Stimulated activated CD4-positive, alpha-beta T cell treated with anti-CD3 and anti-CD28 coated beads, Interleukin-1b, Interleukin-23, amount 100 ng/mL, for 4 hours (primary cell): ENCODE measurements around the gene LEF1.

Experiments used
- DNase-seq, 2 donors: peaks; one replicate each; pipeline ENCODE4 v3.0.0-alpha.2; 2020; ENCODE audit warnings: low read depth in 2 of 2

The LEF1 gene

DNA sequence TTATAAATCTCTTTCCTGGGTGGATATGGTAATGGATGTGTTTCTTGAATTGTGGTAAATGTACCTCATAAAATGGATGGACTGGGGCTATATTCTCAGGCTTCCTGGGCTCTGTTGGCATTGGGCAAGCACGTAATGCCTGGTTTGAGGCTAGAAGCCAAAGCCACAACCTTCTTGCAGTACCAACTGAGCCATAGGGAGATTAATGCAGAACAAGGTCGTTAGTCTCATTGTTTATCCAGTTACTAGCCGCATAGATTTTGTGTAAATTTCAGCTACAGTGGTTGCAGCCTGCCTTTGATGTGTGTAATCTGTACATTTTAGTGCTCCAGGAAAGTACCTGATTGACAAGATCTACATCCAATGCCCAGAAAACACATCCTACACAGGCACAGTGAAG, 7.2 kb upstream of the LEF1 start:
- no peak for DNase-seq

DNA sequence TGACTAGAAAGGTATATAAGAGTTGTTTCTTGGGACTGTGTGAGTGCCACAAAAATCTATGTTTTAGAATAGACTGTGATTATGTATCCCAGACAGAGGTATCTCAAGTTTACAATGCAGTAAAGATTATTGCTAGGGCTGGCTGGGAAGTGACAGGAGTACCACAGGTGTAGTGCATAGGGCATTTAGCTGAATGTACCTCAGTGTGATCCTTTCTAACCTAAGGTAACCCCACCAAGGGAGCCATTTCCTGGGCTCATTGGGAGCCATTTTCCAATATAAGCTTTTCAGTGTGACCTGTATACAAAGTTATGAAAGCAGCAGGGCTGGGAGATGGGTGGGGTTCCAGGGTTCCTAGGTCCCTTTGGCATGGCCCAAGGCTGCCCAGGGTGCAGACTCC, 6.1 kb upstream of the LEF1 start:
- DNase-seq: no peak

DNA sequence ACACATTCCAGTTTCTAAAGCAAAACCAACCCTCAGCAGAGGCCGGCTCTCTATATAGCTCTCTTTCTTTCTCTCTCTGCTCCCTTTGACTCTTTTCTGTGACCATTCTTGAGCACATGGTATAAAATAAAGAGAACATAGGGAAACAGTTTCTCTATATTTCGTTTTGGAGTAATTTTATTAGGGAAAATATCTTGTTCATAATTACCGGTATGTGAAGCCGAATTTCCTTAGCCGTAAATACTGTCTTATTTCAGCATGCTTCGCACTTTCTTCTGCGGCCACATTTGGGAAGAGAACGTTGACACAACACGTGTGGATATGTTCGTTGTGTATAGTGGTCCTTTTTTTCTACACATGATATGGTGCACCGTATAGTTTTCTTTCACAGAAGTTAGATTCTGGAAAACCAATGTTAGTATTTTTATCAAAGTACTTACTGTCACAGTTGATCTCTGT, 4.9 kb upstream of the LEF1 start:
- DNase-seq: no peak

DNA sequence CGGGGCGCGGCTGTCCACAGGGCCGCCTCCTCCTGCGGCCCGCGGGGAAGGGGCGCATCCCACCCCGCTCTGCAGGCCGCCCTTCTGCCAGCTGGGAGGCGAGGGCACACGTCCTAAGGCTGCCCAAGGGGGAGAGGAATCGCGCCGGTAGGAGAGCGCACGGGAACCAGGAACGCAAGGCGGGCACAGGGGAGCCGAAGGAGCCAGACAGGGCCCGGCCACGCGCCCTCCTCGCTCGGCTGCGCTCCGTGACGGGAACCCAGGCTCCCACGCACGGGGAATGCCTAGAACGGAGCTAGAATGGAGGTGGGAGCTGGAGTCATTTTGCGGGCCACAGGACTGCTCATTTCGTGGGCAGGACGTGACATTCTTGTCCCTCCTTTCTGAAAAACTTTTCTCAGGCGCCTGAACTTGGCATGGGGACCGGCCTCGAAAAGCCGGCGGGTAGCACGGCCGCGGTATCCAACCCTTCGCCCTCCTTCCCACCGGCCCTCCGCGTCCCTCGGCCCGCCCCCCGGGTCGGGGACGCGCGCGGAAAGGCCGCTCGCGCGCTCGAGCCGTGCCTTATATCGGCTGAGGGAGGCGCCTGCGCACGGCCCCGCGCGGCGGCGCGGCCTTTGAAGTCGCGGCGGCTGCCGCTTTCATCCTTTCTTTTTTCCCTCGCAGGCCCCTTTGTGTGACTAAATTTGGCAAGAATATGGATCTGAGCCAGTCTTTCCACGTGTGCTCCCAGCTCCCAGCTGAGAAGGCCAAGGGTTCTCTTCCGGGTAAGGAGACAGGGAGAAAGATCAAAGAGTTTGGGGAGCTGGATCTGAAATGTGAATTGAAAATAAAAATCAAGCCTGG, 4.2 kb upstream of the LEF1 start:
- DNase-seq: peak; percentile 65 to 73

DNA sequence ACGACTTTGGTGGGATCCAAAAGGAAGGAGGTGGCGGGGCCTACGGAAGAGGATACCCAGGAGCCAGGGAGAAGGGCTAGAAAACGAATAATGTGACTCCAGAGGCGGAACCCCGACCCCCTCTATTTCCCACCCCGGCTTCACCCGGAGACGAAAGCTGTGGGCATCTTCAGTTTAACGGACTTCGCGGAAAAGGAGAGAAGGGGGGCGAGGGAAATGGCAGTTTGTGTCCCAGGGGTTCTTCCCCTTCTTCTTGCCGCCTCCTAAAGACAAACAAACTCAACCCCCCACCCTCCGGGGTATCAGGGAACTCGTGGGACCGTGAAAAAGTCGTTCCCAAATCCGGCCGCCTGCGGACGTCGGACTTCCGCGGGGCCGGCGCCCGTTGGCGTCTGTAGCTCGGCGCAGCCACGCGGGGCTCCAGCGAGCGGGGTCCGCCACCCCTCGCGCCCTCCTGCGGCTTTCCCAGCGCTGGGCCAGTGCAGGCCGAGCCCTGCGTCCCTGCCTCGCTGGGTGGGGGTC, 3.6 kb upstream of the LEF1 start:
- peak in 1 of 2 donors; percentile 42 for DNase-seq

DNA sequence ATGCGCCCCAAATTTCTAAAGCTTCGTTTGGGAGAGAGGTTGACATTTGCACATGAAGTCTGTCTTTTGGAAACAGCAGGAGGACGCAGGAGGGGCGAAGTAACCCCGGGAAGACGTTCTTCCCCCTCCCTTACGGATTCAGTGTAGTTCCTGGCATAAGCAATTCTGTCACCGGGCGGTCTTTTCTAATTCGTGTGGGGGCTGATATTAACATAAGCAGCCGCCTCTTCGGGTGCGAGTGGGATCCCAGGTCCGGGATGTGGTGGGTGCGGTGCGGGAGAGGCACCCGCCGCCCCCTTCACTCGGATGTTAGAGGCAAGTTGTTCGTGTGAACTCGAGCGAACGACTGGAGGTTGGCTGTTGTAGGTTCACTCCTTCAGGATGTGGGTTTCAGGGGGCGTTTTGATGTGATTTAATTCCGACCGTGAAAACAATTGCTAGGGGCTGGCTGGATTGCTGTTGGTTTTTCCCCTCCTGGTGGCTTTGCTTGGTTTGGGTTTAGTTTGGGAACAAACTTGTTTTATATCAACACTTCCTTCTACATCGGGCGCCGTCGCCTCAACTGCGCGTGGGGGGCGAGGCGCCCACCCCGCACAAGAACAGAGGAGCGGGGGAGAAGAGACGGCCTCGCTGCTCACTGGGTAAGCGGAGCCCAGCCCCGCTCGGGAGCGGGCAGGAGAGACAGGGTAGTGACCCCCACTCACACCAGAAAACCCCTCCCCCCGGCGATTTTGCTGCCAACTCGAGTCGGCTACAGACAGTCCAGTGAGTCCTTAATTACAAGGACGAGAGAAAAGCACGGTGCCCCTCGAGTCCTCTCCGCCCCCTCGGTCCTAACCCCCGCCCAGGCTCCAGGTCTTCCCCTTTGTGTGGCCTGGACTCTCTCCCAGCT, 2.9 kb upstream of the LEF1 start:
- peak; percentile 33 to 45 for DNase-seq

DNA sequence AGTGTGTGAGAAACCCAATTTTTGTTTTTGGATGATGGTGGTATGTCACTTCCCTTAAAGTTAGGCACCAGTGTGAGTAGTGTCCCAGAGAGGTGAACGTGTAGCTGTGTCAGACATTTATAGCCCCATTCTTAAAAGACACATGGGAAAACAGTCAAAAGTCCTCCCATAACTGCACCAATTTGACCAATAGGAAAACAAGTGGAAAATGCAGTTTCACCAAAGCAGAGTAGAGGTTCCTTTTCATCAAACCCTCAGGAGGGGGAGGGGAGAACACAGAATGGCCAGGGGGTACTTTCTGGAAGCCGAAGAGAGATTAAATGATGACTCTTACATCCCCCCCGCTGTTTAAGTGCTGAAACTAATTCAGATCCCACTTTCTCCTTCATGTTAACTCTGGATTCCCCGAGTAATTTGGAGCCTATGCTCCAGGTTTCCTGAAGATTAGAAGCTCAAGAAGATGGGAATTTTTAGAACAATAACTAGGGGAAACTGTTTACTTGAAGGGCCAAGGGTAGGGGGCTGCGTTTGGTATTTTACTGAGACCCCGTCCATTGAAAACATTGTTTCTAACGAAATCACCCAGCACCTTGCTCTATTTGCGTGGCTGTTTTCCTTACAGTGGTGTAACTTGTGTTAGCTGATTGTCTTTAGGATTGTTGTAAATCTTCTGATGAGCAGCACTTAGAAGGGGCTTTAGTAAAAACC, 2.1 kb upstream of the LEF1 start:
- no peak for DNase-seq

DNA sequence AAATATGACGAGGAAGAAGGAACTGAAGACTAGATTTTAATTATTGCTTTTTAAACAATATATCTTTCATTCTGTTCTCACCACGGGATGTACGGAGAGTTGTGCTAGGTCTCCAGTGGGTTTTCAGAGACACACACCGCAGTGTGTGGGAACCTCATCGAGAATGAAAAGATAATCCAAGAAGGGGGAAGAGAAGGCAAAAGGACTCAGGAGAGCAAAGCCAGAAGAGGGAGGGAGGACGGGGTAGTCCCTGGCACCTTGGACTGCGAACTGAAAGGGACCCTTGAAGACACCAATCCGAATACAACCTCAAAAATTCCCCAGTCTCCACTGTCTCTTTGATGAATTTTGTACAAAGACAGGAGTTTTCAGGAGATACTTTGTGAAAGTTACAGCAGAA, 932 bp upstream of the LEF1 start:
- no peak for DNase-seq

DNA sequence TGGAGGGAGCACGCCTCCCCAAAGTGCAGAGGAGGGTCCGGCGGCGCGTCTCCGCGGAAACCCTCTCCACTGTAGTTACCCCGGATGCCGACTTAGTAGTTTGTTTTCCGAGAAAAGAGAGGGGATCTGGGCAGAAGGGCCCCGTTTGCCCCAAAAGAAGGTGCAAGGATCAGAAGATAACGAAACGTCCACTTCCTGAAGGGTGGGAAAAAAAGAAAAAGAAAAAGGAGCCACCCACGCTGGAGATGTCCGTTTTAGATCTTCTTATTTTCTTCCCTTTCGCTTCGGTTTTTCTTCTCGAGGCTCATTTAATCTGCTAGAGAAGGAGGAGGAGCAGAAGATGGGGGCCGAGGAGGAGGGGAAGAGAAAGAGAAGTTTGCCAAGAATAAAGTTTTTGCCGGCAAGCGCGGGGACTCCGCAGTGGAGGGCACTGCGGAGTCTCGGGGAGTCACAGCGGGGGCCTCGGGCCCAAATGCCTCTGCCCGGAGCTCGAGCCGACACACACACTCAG, 517 bp downstream of the LEF1 start:
- DNase-seq: no peak

DNA sequence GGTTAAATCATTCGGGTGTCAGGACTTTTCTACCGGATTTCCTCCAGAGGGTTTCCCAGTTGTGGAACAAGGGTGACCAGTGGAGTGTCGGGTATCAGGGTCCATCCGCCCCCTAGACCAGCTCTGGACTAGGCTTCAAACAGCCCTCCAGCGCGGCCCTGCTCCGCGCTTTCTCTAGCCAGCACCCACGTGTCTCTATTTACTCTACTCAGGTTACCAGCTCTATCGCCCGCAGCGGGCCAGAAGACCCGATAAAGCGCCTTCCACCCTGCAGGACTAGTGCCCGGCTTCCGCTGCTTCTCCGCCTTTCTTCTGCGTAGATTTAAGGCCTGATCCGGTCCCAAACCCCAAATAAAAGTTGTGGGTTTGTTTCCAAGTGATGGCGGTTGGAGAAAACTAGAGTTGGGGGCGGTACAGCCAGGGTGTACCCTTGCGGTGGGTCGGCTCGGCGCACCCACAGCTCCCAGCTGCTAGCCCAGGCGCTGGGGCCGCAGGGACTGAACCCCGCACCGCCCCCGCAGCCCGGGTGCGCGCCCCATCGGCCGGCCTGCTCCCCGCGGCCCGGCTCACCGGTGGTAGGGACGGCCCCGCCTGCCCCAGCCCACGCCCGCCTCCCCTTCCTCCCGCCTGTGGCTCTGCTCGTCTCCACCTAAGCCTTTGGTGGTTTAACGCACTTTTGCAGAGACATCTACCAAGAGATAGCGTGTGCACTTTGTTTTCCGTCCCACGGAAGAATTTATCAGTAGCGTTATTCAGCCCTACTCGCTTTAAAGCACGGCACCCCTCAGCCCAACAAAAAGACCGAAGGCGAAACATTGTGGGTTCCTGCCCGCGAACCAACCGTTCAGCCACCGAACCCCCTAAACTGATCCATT, 2.1 kb downstream of the LEF1 start:
- peak in 1 of 2 donors; percentile 66 for DNase-seq

DNA sequence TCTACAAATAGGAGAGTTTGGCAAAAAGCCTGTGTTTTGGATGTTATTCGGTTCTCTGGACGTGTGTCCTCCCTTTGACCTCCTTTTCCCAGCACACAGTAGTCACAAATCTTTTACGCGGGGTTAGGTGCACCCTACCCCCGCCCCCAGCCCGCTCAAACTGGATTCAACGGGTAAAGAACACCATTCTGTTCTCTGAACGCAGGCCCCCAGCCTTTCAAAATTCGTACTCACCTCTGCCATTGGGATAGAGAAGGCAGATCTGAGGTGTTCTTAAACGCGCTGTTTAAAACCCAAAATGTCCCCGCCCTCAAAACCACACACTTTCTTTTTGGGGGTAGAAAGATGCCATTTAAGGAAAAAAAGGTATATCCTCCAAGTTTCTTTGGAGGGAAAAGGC, 2.7 kb downstream of the LEF1 start:
- DNase-seq: no peak

DNA sequence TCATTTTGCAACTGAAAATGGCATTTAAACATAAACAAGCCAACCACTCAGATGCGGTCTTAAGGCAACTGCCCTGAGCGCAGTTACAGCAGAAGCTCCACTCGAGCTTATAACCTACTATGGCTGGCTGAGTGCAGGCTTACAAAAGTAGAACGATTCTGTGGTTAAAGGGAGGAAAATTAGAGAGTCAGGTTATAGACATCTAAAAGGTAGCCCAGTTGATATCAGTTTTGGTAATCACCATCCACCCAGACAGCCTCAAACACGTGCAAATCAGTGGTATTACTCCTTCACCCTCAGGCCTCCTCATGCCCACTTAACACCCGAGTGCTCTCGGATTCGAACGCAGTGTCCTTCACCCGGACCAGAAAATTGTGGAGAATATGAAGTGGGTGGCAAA, 3.1 kb downstream of the LEF1 start:
- DNase-seq: no peak

DNA sequence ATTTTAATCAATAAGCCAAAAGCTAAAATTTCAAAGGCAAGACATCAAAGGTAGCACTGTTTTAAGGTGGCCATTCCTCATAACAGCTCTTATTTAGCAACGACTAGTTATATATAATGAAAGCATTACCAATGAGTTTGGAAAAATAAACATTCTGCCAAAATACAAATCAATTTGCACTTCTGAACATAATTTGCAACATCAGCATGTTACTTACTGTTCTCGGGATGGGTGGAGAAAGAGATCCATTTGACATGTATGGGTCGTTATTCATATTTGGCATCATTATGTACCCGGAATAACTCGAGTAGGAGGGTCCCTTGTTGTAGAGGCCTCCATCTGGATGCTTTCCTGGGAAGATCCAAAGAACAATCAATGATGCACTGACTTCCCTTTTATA, 5.4 kb downstream of the LEF1 start:
- DNase-seq: no peak

DNA sequence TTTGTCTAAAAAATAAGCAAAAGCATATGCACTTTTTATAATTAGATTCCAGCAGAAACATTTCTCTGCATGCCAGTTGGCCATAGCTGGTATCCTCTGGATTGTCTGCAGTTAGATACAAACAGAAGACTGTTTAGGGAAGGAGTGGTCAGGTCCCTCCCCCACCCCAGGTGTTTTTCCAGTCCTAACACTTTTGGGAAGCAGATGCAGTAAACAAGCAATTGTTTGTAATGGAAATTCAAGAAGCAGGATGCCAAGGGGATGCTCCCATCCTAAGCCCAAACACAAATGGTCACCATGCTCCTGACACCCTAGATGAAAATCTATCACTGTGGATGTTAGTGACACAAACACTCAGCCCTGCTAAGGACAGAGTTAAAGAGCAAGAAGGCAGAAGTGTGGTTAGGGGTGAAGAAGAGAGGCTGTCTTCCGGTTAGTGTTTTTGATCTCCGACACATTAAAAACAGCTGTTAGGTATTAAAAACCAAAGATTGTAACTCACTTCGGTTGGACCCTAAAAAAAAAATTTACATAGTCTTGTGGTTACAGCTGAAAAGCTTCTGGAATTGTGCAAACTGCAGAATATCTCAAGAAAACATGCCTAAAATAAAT, 7.9 kb downstream of the LEF1 start:
- no peak for DNase-seq

DNA sequence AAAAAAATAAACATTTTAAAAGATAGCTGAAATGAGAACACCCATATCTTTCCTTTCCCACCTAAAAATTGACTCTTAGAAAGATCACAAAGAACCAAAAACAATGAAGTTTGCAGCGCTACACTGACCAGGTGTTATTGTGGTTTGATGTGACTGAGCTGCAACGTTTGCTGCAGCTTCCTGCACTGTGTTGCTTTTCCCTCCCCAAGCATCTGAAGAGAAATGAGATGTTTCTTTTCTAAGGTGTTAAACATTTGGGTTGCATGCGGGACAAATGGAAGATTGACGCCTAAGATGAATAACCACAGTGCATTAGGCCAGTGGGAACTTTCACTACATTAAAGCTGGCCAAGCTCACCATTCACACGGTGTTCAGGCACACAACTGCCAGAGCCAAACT, 8.9 kb downstream of the LEF1 start:
- DNase-seq: no peak

DNA sequence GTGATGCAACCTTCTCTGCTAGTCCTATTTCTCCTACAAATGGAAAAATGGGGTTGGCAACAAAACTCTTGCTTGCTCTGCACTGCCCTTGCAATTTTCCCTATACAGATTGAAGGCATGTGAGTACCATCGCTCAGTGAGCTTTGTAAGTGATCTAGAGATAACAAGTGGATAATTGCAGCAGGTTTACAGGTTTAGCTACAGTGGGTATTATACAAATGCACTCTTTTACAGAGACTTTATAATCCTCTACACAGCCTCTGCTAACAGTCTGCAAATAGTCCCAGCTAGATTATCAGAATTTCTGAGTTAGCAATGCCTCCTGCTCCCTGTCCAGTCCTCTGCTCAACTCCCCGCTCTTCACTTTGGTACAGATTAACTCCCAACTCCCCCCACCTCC, 11.1 kb downstream of the LEF1 start:
- no peak for DNase-seq

DNA sequence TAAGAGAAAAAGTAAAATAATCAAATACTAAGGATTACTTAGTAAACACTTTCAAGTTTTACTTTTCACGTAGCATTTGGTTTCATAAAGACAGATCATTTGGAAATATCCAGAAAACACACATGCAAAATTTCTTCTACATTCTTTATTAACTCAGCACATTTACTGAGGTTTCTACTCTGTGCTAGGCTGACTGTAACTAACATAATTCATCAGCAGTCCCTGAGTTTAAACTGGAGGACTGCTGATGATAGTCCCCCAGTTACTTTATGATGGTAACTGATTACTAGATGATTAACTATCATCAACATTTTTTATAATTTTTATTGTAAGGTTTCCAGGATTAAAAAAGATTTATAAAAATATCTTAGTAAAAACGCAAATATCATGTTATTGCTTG, 12.3 kb downstream of the LEF1 start:
- DNase-seq: no peak

DNA sequence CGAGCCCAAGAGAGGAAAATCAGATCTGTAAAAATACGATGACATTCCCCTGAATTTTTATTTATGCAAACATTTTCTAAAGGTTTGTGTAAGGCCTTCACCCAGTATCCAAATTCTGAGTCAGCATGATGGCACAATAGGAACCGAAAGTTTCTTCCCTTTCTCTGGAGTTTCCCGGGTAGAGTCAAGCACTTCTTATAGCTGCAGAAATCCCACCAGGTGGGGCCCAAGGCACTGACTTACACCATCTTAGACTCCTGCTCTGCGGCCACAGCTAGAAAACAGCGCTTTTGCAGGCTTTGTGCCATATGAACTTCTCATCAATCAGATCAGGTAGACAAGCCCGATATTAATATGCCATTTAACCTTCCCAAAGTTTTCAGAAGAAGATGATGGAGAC, 13.4 kb downstream of the LEF1 start:
- DNase-seq: no peak

DNA sequence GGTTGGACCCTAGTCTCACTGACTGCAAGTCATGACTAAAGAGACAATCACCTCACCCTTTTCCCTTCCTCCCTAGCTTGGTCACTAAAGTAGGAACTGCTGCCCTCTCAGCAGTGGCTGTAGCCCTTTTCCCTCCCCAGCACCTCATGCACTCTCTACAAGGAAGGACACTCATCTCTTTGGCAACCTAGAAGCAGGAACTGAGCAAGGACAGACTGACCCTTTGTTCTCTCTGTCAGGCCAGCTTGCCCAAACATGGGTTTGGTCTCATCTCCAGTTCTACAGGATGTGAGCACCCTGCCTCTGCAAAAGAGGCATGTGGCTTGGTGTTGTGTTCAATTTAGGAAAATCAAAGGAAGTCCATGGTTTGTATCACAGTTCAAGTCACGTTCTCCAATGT, 15.8 kb downstream of the LEF1 start:
- DNase-seq: no peak

DNA sequence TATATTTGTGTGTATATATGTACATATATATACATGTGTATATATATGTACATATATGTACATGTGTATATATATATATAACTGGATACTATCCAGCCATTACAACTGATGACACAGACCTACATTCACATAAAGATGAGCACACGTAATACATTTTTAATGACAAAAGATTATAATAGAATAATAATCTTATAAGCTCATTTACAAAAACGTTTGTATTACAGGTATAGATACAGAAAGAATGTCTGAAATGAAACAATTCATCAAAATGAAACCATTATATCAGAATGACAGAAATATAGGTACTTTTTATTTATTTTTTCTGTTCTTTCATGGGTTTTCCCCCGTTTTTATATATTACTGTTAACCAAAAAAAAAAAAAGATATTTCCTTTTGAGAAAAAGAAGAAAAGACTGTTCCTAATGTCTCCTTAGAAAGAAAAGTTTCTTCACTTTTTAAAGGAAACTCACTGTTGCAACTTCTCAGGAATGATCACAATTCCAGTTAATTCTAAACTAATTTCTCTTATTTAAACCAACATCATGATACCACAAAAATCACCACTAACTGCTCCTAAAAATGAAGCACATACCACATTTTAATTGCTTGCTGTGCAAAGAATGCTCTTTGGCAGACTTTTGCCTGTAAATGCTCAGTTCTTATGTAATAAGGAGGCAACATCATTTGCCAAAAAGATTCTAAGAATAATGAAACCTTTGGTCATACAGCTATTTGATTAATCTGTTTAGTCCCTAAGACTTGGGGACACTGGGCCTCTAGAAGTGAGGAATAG, 18.9 kb downstream of the LEF1 start:
- DNase-seq: no peak
